Body of pancreas (tissue), 4 donors: ENCODE measurements around the gene A3GALT2.

Source experiments
- CTCF ChIP-seq, 7 experiments: fragments of 450-650 bp in 4 of 7; fragments of 200-600 bp in 3 of 7; sonication (generic) in 3 of 7; IDR thresholded peaks; one replicate each; pipeline ENCODE4 v1.5.1; 2016 to 2019; ENCODE audit warnings: antibody characterized with exemption in 7 of 7
- POLR2A ChIP-seq, 3 donors: fragments of 450-650 bp; IDR thresholded peaks; one replicate each; pipeline ENCODE4 v1.6.1; 2016; ENCODE audit warnings: antibody characterized with exemption in 3 of 3, mild to moderate bottlenecking in 2 of 3

GRCh38 chr1:33311706-33312412, 9.0 kb downstream of the A3GALT2 start:
- TF ChIP-seq CTCF (IDR thresholded peaks at IDR 0.05), result no peak
- TF ChIP-seq POLR2A (IDR thresholded peaks at IDR 0.05), result no peak
